Central memory CD8-positive, alpha-beta T cell (primary cell): ENCODE data around the gene PAAF1.

Experiments
- ATAC-seq: fragments of 150-1000 bp; cut with Tn5 transposase; replicated peaks from 2 replicates; pipeline ENCODE4 v1.10.0; 2022; ENCODE audit warnings: mild to moderate bottlenecking, moderate FRiP score, moderate number of reproducible peaks; ENCODE audit not compliant: poor library complexity, severe bottlenecking; ENCODE audit errors: extremely low read depth
- DNase-seq, 2 donors: peaks; one replicate each; pipeline ENCODE4 v3.0.0; 2021; ENCODE audit warnings: low spot score in 2 of 2
- H3K27ac Mint-ChIP-seq: one replicate; pipeline ENCODE4 v1.8.0; 2022; ENCODE audit warnings: low read depth, mild to moderate bottlenecking, moderate library complexity, mixed read lengths
- H3K27me3 Mint-ChIP-seq: one replicate; pipeline ENCODE4 v1.8.0; 2022; ENCODE audit warnings: mixed read lengths
- H3K36me3 Mint-ChIP-seq: one replicate; pipeline ENCODE4 v1.8.0; 2022; ENCODE audit warnings: mild to moderate bottlenecking, moderate library complexity, mixed read lengths; ENCODE audit not compliant: insufficient read depth
- H3K4me1 Mint-ChIP-seq: one replicate; pipeline ENCODE4 v1.8.0; 2022; ENCODE audit warnings: mixed read lengths
- H3K4me3 Mint-ChIP-seq: one replicate; pipeline ENCODE4 v1.8.0; 2022; ENCODE audit warnings: mild to moderate bottlenecking, moderate library complexity, mixed read lengths
- H3K9me3 Mint-ChIP-seq: one replicate; pipeline ENCODE4 v1.8.0; 2022; ENCODE audit warnings: mixed read lengths

Gene PAAF1

GRCh38 chr11:73893041-73893440 lies 16.2 kb downstream of the PAAF1 start:
- H3K9me3 Mint-ChIP-seq: no peaks in the 10 kb centered on the region
- H3K4me3 Mint-ChIP-seq: no peak overlapping the region
- H3K27ac Mint-ChIP-seq: peak overlapping the region; percentile 32
- H3K27me3 Mint-ChIP-seq: no peaks in the 10 kb centered on the region
- peaks cover 24% of the 10 kb centered on the region for H3K36me3 Mint-ChIP-seq
- DNase-seq (no peak), ATAC-seq (no peak)
- no peaks in the 10 kb centered on the region for H3K4me1 Mint-ChIP-seq

GRCh38 chr11:73894725-73895335 lies 18.0 kb downstream of the PAAF1 start:
- Mint-ChIP-seq H3K36me3 (peaks cover 30% of the 10 kb centered on the region), H3K4me3 (no peak overlapping the region), H3K27ac (no peak overlapping the region), H3K27me3 (no peaks in the 10 kb centered on the region), H3K9me3 (no peaks in the 10 kb centered on the region), H3K4me1 (no peaks in the 10 kb centered on the region)
- ATAC-seq: no peak
- DNase-seq: no peak

- Mint-ChIP-seq H3K9me3 (no peaks in the 10 kb centered on the region), H3K4me1 (no peaks in the 10 kb centered on the region), H3K36me3 (peaks cover 15% of the 10 kb centered on the region), H3K27me3 (no peaks in the 10 kb centered on the region), H3K27ac (no peak overlapping the region), H3K4me3 (no peak overlapping the region)
- no peak for ATAC-seq
- DNase-seq: no peak
These were observed 25.5 kb downstream of the PAAF1 start for GRCh38 chr11:73902303-73902702.

GRCh38 chr11:73907191-73907590 lies 30.4 kb downstream of the PAAF1 start:
- peaks cover 20% of the 10 kb centered on the region for H3K36me3 Mint-ChIP-seq
- H3K4me1 Mint-ChIP-seq: no peaks in the 10 kb centered on the region
- ATAC-seq (no peak), DNase-seq (no peak)
- H3K9me3 Mint-ChIP-seq: no peaks in the 10 kb centered on the region
- no peak overlapping the region for H3K4me3 Mint-ChIP-seq
- no peaks in the 10 kb centered on the region for H3K27me3 Mint-ChIP-seq
- H3K27ac Mint-ChIP-seq: no peak overlapping the region

- no peak overlapping the region for H3K27ac Mint-ChIP-seq
- H3K4me3 Mint-ChIP-seq: no peak overlapping the region
- H3K36me3 Mint-ChIP-seq: peaks cover 38% of the 10 kb centered on the region
- ATAC-seq (no peak), DNase-seq (no peak)
- no peaks in the 10 kb centered on the region for H3K4me1 Mint-ChIP-seq
- no peaks in the 10 kb centered on the region for H3K9me3 Mint-ChIP-seq
- no peaks in the 10 kb centered on the region for H3K27me3 Mint-ChIP-seq
These were observed 35.2 kb downstream of the PAAF1 start for GRCh38 chr11:73912026-73912425.

- H3K27ac Mint-ChIP-seq: no peak overlapping the region
- DNase-seq: no peak
- H3K36me3 Mint-ChIP-seq: peaks cover 48% of the 10 kb centered on the region
These were observed 36.7 kb downstream of the PAAF1 start for GRCh38 chr11:73913472-73913871.

GRCh38 chr11:73914284-73914683 lies 37.5 kb downstream of the PAAF1 start:
- no peak for ATAC-seq
- no peak overlapping the region for H3K27ac Mint-ChIP-seq
- no peaks in the 10 kb centered on the region for H3K9me3 Mint-ChIP-seq
- H3K4me3 Mint-ChIP-seq: no peak overlapping the region
- no peak for DNase-seq
- H3K27me3 Mint-ChIP-seq: no peaks in the 10 kb centered on the region
- peaks cover 57% of the 10 kb centered on the region for H3K36me3 Mint-ChIP-seq
- H3K4me1 Mint-ChIP-seq: no peaks in the 10 kb centered on the region

More at GRCh38 chr11:73913472-73913871, 36.7 kb downstream of the PAAF1 start:
- H3K9me3 Mint-ChIP-seq: no peaks in the 10 kb centered on the region
- no peak for ATAC-seq
- H3K4me1 Mint-ChIP-seq: no peaks in the 10 kb centered on the region
- H3K27me3 Mint-ChIP-seq: no peaks in the 10 kb centered on the region
- H3K4me3 Mint-ChIP-seq: no peak overlapping the region

GRCh38 chr11:73916435-73916834 lies 39.6 kb downstream of the PAAF1 start:
- DNase-seq (no peak), ATAC-seq (no peak)
- Mint-ChIP-seq H3K27ac (no peak overlapping the region), H3K4me3 (no peak overlapping the region), H3K9me3 (no peaks in the 10 kb centered on the region), H3K27me3 (no peaks in the 10 kb centered on the region), H3K36me3 (peaks cover 54% of the 10 kb centered on the region), H3K4me1 (no peaks in the 10 kb centered on the region)

GRCh38 chr11:73921180-73921579 lies 44.4 kb downstream of the PAAF1 start:
- no peaks in the 10 kb centered on the region for H3K27me3 Mint-ChIP-seq
- ATAC-seq (no peak), DNase-seq (no peak)
- H3K27ac Mint-ChIP-seq: no peak overlapping the region
- H3K36me3 Mint-ChIP-seq: peaks cover 54% of the 10 kb centered on the region
- H3K4me3 Mint-ChIP-seq: no peak overlapping the region
- no peaks in the 10 kb centered on the region for H3K4me1 Mint-ChIP-seq
- no peaks in the 10 kb centered on the region for H3K9me3 Mint-ChIP-seq

GRCh38 chr11:73929388-73929787 lies 52.6 kb downstream of the PAAF1 start:
- peaks cover 39% of the 10 kb centered on the region for H3K36me3 Mint-ChIP-seq
- H3K9me3 Mint-ChIP-seq: no peaks in the 10 kb centered on the region
- DNase-seq: no peak
- no peaks in the 10 kb centered on the region for H3K27me3 Mint-ChIP-seq
- ATAC-seq: no peak
- no peaks in the 10 kb centered on the region for H3K4me1 Mint-ChIP-seq
- no peak overlapping the region for H3K4me3 Mint-ChIP-seq
- no peak overlapping the region for H3K27ac Mint-ChIP-seq

GRCh38 chr11:73931039-73931645 lies 54.3 kb downstream of the PAAF1 start:
- H3K27me3 Mint-ChIP-seq: no peaks in the 10 kb centered on the region
- no peaks in the 10 kb centered on the region for H3K4me1 Mint-ChIP-seq
- H3K4me3 Mint-ChIP-seq: no peak overlapping the region
- ATAC-seq: no peak
- no peak overlapping the region for H3K27ac Mint-ChIP-seq
- DNase-seq: no peak
- peaks cover 29% of the 10 kb centered on the region for H3K36me3 Mint-ChIP-seq
- H3K9me3 Mint-ChIP-seq: no peaks in the 10 kb centered on the region

GRCh38 chr11:73931951-73932350 lies 55.2 kb downstream of the PAAF1 start:
- Mint-ChIP-seq H3K27me3 (no peaks in the 10 kb centered on the region), H3K27ac (no peak overlapping the region), H3K4me1 (no peaks in the 10 kb centered on the region), H3K9me3 (no peaks in the 10 kb centered on the region), H3K4me3 (no peak overlapping the region), H3K36me3 (peaks cover 26% of the 10 kb centered on the region)
- ATAC-seq (no peak), DNase-seq (no peak)

GRCh38 chr11:73932781-73933180 lies 56.0 kb downstream of the PAAF1 start:
- ATAC-seq: no peak
- Mint-ChIP-seq H3K4me3 (no peak overlapping the region), H3K27ac (no peak overlapping the region), H3K27me3 (no peaks in the 10 kb centered on the region), H3K4me1 (no peaks in the 10 kb centered on the region), H3K9me3 (no peaks in the 10 kb centered on the region), H3K36me3 (peaks cover 22% of the 10 kb centered on the region)
- DNase-seq: no peak
